Uterus (tissue), 2 donors: ENCODE measurements around the gene CCNE1.

ENCODE experiments used
- POLR2A ChIP-seq, 2 donors: fragments of 450-650 bp; IDR thresholded peaks; one replicate each; pipeline ENCODE4 v1.6.1; 2016; ENCODE audit warnings: antibody characterized with exemption in 2 of 2, mild to moderate bottlenecking in 1 of 2, moderate library complexity in 1 of 2
- TF ChIP-seq, protein P1 (sequence below), 4 experiments: fragments of 200-600 bp in 2 of 4; fragments of 450-650 bp in 2 of 4; sonication (generic) in 2 of 4; IDR thresholded peaks; one replicate each; pipeline ENCODE4 v1.5.1; 2016 to 2019; ENCODE audit warnings: antibody characterized with exemption in 4 of 4, mild to moderate bottlenecking in 2 of 4, moderate library complexity in 1 of 4

DNA sequence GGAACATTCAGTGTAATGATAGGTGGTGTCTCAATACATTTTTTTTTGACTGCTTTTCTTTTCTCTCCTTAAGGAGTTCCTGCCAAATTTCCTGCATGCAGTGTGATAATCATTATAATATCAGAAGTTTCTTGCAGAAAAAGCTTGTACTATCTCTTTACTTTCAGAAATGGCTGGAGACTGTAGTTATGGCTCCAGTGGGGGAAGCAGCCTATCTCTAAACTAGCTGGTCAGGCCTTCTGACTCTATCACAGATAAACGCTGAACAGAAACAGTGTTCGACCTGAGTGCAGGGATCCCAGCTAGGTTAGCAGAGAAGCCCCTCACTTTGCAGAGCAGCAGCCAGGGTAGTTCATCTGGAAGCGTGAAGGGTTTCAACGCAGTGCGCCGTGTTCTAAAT, 1.9 kb downstream of the CCNE1 start:
- TF ChIP-seq, protein P1, sequence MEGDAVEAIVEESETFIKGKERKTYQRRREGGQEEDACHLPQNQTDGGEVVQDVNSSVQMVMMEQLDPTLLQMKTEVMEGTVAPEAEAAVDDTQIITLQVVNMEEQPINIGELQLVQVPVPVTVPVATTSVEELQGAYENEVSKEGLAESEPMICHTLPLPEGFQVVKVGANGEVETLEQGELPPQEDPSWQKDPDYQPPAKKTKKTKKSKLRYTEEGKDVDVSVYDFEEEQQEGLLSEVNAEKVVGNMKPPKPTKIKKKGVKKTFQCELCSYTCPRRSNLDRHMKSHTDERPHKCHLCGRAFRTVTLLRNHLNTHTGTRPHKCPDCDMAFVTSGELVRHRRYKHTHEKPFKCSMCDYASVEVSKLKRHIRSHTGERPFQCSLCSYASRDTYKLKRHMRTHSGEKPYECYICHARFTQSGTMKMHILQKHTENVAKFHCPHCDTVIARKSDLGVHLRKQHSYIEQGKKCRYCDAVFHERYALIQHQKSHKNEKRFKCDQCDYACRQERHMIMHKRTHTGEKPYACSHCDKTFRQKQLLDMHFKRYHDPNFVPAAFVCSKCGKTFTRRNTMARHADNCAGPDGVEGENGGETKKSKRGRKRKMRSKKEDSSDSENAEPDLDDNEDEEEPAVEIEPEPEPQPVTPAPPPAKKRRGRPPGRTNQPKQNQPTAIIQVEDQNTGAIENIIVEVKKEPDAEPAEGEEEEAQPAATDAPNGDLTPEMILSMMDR (IDR thresholded peaks at IDR 0.05) = no peak
- TF ChIP-seq POLR2A (IDR thresholded peaks at IDR 0.05) = no peak
